GM18858 (cell line): ENCODE data around the gene GUCY1A2.
"Not testable (repeated sequence)": the region's sequence is repeated elsewhere in the genome, so short reads cannot be mapped to it uniquely, and the experiment has no call there.

Experiments used
- ATAC-seq: cut with Tn5 transposase; IDR thresholded peaks from one replicate; pipeline ENCODE4 v1.9.1; 2021; ENCODE audit not compliant: unreplicated experiment

Gene GUCY1A2

DNA sequence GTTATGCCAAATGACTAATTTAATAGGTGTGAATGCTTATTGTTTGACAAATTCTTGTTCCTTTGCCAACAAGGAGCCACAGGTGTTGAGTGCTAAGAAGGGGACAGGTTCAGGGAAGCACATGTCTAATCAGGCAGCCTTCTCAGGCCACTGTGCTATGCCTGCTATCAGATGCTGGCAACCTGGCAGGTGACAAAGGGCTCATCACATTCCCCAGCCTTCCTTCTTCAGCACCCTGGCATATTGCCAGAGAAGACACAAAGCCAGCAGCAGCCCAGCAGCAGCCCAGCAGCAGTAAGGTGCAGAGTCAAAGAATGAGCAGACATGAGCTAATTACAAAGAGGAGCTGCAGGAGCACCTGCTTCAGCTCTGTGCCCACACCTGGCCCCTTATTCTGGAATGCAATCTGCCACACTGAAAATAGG lies 68.2 kb downstream of the GUCY1A2 start:
- ATAC-seq: no peak

DNA sequence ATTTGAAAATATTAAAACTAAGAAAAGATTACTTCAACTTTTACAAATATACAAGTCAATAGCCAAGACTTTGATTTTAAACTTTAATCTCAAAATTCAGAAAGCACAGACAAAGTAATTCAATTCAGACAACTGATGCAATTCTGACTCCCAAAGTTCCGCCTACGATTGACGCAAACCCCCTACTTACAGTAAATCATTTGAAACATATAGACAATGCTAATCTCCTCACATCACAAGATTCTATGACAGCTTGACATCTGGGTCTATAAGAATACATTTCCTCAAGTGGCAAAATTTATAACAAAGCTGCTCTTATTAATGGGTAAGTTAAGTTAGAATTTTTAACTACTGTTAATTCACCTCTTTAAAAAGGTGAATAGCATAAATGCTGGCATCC lies 75.2 kb downstream of the GUCY1A2 start:
- ATAC-seq: no peak

DNA sequence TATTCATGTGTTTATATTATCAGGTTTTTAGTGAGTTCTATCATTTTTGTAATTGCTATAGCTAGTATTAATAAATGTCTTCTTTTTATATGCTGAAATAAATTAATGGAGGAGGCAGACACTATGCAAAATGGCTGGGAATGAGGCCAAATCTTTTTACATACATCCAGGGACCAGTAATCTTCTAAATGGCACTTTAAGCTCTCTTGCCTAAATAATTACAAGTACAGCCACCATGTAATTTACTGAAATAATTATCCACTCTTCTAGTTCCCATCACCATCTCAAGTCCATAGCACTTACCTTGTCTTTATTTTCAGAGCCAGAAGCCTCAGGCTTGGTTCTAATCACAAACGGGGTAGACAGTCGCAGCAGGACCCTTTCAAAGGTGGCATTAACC lies 79.1 kb downstream of the GUCY1A2 start:
- no peak for ATAC-seq

DNA sequence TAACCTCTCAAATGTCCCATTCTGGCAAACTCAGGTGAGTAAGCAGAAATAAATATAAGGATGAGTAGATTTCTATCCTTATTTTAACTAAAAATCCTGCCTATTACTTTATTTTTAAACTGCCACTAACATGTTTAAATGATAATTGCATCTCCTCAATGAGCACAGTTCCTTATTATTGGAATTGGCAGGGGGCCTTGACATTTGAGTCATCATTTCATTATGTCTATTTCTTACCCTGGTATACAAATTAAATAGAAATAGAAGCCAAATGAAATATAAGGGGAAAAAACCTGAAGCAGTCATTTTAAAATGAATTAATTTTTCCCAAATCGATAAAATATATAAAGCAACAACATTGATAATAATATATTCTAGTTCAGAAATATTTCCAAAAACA lies 81.2 kb downstream of the GUCY1A2 start:
- ATAC-seq: no peak

DNA sequence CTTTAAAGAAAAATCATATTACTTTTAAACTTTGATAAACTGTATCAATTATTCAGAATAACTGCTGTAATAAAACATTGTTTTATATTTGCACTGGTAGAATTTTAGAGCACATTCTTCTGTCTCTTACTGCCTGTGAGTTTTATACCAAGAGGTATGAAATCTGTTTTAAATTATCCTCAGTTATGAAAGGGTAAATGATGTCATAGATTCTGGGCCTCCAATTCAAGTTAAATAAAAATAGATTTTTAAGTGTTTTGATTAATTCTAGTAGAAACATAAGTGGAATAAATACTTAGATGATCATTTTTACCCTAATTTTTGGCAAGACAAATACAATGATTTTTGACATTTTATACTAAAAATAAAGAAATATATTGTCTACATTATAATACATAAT lies 93.0 kb downstream of the GUCY1A2 start:
- no peak for ATAC-seq

DNA sequence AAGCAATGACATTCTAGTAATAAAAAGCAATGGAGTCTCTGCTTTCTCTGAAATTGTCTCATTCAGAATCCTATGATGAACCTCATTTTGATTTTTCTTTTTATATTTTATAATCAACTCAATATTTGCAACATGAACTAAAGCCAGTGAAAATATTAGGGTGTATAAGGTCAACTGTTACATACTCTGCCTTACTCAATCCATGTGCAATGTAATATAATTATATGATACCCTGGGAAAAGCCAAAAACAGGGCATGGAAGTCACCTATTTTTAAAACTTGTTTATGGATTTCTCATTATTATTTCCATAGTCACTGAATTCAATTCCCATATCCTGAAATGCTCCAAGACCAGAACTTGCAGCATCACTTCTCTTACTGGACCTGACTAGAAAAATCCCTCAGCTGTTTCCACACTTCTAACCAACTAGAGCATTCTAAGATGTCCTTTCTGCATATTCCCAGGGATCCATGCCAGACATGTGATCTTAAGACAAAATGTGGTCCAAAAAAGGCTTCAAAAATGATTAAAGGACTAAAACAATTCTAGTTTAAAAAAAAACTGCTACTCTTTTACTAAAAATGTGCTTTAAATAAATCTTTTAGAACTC lies 97.3 kb downstream of the GUCY1A2 start:
- no peak for ATAC-seq

DNA sequence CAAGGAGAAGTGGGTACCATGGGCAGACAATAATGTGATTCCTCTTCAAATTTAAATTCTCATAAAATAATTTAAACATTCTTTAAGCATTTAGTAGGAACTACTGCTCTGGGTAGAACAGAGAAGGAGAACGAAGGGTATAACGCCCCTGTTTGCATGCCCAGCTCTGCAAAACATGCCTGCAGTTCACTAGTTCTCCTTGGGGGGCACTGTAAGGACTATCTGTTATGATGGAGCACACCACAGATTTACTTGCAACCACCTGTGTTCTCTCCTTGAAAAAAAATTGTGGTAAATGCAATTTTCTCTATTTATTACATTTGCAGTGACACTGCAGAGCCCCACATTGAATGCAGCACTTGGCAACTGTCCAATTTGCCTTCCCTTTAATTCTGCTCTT lies 100.3 kb downstream of the GUCY1A2 start:
- no peak for ATAC-seq

DNA sequence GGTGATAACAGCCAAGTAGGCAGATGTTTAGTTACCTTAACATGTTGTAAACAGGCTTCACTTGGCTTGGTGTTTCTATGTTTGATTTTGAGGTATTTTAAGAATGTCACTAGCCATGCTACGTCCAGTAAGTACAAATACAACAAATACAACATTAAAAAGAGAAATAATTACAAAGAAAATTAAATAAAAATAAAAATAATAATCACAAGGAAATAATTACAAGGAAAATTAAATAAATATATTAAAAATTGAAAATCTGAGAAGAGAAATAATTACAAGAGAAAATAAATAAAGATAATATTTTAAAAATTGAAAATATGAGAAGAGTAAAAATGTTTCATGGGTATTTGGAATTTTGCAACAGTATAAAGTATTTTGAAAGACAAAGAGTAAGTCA lies 103.9 kb downstream of the GUCY1A2 start:
- no peak for ATAC-seq

DNA sequence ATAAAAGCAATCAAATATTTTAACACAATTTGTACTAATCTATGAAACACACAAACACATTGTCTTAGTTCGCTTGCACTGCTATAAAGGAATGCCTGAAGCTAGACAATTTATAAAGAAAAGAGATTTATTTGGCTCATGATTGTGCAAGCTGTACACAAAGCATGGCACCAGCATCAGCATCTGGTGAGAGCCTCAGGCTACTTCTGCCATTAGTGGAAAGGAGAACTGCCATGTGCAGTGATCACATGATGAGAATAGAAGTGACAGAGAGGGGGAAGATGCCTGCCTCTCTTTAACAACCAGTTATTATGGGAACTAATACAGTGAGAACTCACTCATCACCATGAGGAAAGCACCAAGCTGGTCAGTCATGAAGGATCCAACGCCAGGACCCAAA lies 105.1 kb downstream of the GUCY1A2 start:
- no peak for ATAC-seq

DNA sequence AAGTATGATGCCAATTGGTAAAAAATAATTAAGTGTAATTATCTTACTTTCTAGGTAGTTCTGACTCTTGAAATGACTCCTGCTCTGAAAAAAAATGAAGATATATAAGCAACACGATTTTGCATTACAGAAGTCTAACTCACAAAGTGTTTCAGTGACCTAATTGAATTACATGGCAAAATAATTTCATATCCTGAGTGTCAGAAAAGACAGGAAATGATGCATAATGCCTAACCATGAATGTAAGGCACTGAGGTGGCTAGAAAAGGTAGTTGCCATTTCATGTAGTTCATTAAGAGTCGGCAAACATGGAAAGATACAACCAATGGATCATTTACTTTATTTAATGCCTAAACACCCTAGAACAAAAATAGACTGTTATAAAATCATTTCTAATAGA lies 113.5 kb downstream of the GUCY1A2 start:
- ATAC-seq: no peak

DNA sequence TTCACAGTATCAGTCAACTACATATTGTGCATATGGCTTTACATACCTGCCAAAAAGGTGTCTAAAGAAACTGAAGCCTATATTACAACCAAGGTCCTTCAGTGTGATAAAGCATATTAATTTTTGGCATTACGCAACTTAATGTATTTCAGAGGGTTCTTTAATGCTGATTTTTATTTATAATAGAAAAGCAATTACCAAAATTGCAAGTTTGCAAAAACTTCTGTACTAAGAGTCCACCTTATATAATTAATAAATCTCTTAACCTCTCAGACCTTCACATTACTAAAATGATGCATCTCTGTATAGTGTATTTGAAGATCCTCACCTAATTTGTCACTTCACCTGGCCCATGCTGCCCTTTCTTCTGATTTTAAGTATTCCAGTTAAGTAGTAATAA lies 128.6 kb downstream of the GUCY1A2 start:
- ATAC-seq: no peak

DNA sequence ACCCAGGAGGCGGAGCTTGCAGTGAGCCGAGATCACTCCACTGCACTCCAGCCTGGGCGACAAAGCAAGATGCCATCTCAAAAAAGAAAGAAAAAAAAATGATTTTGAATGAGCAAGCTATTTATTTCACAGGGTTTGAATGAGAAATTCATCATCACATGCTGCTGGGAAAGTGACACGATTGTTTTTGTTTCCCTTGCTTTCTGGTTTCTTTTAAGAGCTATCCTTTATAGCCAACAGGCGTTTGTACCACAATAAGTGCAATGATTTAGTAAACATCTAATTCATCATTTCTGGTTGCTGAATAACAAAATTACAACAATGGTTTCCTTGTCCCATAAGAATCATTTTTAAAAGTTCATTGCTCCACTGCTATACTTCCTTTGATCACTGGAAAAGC lies 129.9 kb downstream of the GUCY1A2 start:
- ATAC-seq: no peak

DNA sequence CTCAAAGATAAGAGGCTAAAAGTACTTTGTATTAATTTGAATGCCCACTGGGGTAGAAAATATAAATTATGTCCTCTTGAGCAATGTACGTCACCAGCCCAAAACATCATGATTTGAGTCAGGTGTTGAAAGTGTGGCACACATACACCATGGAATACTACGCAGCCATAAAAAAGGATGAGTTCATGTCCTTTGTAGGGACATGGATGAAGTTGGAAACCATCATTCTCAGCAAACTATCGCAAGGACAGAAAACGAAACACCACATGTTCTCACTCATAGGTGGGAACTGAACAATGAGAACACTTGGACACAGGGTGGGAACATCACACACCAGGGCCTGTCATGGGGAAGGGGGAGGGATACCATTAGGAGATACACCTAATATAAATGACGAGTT lies 134.6 kb downstream of the GUCY1A2 start:
- ATAC-seq: not testable (repeated sequence)

DNA sequence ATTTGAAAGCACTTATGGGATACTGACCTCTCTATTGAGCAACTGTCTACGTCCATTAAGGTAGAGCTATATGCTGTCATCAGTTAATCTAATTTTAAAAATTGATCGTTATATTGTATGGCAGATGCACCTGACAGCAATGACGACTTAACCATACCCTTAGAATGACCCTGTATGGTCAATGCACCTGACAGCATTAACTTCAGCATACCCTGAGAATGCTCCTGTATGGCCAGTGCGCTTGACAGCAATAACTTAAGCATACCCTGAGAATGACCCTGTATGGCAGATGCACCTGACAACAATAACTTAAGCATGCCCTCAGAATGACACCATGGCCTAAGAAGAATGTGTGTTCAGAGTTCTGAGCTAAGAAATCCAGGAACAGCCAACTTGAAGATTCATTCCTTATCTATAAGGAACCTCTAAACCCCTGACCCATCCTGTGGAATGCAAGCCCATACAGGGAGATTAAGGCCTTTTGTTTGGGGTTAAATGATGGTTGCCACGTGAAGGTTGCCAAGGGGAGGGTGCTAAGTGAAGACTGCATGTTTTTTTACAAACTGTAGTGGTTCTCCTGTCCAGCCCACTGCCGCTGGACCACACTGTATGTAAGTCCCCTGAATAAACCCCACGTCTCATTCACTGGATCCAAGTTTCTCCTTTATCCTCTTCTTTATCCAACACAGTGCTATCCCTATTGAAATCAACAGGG lies 138.3 kb downstream of the GUCY1A2 start:
- ATAC-seq: no peak

DNA sequence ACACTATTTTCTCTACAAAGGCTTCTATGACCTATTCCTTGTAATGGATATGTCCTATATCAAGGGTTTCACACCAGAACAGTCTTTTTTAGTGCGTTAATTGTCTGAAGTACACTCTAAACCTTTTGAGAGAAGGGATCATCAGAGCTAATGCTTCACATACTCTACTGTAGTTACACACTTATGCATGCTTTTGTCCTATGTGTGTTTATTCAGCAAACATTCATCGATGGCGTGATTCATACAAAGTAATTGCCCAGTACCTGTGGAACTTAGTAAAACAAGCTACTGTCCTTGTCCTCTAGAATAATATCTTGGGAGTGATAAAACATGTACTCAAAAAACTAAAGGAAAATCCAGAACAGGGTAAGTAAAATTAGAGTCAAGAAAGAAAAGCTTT lies 139.2 kb downstream of the GUCY1A2 start:
- ATAC-seq: no peak

DNA sequence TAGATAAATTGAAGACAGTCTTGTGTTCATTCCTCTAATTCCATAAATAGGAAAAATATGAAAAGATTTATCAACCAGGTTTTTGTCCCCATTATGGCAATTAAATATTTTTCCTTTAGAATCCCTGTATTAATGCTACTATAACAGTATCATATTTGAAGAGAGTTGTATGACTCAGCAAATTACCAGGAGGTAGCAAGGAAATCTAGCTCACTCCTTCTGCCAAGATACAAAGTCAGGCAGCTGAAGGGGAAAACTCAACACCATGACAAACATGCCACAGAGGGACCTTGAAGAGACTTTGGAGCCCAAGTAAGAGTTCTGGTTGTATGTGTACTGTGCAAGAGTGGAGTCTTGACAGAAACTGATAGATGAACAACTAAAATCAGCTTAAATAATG lies 143.3 kb downstream of the GUCY1A2 start:
- ATAC-seq: no peak

DNA sequence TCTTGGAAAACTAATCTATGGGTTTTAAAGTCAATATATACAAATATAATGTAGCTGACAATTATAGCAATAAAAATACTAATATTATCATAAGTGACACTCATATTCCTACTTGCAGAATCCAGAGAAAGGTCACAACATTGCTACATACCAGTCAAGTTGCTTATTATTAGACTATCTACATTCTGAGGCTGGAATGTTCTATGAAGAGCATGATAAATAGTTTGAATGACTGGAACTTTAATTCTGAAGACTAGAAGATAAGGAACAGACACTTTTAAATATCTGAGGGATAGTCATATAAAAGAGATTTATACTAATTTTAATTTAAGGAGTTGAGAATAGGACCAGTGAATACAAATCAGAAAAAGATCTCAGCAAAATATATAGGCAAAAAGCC lies 146.0 kb downstream of the GUCY1A2 start:
- ATAC-seq: no peak

DNA sequence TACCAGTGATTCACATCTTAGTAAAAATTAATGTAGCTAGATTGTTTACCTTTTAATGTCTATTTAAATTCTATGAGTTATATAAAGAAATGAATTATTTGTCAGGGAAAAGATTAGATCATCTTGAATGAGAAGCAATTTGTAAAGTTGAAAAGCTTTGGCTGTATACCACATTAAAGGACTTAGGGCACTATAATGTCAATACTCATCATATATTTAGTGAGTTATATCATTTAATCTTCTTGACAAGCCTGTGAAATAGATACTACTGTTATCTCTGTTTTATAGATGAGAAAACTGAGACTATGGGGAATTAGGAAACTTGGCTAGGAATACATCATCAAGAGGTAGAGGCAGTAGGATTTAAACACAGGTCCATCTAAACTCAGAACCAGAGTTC lies 160.1 kb downstream of the GUCY1A2 start:
- no peak for ATAC-seq

DNA sequence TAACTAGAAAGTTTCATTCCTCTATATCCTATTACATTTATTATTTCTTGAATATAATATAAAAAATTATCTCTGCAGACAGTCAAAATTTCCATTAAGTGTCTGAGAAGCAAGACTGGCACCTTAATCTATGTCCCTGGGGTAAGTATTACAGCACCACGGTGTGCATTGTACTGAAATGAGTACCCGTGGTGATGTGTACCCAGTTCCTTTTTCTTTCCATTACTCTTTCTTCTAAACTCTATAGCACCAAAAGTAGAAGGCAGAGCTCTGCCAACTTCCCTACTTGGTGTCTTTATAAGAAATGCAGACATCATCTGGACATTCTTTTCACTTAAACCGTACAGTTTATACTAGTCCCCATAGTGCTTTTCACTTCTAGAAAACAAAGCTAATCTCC lies 161.7 kb downstream of the GUCY1A2 start:
- ATAC-seq: no peak

DNA sequence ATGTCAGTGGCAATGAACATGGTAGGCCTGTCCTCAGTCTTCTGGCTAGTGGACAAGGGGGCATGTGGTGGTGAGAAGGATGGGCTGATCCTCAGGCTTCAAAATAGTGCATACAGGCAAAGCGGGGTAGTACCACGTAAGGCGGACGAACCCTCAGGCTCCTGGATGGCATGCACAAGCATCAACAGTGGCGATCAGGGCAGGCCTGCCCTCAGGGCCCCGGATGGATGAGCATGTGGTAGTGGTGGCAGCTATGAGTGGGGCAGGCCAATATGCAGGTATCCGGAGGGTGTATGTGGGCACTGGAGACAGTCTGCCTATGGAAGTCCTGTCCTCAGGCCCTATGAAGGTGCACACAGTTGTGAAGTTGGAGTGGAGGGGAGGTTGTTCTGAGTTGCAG lies 163.8 kb downstream of the GUCY1A2 start:
- no peak for ATAC-seq

DNA sequence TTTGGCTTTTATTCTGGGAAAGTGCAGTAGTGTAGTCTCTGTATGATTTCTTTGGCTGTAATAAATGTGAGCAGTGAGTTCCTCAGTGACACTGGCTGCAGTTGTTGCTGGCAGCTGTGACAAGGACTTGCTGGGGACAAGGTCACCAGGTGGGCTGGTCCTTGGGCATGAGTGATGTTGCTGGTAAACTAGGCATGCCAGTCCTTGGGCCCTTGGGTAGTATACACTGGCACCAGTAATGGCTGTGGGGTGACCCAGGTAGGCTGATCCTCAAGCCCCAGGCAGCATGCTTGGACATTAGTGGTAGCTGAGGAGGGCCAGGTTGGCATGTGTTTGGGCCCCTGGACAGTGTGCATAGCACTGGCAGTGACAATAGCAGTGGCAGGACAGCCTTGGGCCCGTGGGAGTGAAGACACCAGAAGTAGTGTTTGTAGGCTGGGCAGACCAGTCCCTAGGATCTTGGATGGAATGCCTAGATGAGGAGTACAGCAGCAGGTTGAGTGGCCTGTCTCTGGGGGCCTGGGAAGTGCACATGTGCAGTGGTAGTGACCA lies 164.3 kb downstream of the GUCY1A2 start:
- no peak for ATAC-seq

DNA sequence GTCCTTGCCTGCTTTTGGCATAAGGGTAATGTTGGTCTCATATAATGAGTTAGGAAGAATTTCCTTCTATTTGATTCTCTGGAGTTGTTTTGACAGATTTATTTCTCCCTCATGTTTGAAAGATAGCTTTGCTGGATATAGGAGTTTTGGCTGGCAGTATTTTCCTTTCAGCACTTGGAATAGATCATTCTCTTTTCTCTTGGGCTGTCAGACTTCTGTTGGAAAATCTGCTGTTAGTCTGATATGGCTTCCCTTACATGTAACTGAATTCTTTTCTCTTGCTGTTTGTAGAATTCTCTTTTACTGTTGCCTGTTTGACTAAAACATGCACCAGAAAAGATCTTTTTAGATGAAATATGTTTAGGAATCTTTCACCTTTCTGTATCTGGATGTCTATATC lies 165.5 kb downstream of the GUCY1A2 start:
- no peak for ATAC-seq

DNA sequence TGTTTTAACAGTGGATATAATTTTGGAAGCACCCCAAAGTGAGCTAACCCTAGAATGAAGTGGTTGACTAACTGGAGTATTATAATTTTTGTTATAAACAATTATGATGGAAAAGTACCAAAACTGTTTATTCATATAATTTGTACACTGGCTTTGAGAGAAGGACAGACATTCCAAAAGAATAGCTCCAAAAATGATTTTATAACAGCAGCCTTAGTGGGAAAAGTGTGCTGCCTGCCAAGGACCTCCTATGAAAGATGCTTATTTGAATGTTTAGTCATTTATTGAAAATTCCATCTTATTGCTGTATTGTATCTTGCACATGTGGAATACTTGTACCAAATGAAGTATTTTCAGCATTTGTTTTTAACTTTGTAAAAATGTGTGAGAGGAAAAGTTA lies 169.8 kb downstream of the GUCY1A2 start:
- ATAC-seq: no peak
